Regular cardiac myocyte (primary cell): ENCODE results near the gene HMGCL. TPM values are rescaled to one million over a fixed set of nuclear protein-coding genes. Genes with fewer than 3 reads are reported as not detected.

Source experiments
- total RNA-seq: library from RNA; depleted of rRNA; stranded (reverse); fragments of >200 nt; gene quantifications from 2 replicates; pipeline ENCODE4 v1.2.3, GENCODE V29; 2014

HMGCL gene
- 42.2 and 63.4 TPM in 2 replicates for total RNA-seq

DNA sequence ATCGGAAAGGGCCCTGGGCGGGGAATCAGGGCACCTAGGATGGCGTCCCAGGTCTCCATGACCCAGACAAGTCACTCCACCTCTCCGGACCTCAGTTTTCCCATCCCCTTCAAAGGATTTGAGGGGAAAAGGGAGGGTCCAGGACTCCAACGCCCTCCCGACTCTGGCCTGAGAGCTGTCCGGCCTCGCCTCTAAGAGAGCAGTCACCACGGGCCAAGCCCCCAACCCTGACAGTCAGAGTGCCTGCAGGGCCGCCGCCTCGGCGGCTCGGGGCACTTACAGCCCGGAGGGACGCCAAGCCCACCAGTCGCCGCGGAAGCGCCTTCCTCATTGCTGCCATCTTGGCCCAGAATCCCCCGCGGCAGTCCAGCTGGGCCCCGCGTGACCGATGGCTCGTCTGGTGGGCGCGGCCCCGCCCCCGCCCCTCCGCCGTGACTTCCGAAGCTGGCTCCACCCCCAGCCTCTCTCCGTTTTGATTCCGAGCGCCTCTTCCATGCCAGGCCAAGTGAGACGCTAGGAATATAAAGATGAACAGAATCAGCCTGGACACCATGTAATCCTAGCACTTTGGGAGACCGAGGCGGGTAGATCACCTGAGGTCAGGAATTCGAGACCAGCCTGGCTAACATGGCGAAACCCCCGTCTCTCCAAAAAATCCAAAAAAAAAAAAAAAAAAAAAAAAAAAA is at the start of gene HMGCL:
TSS of gene HMGCL (minus strand) at position 354 of the 686 bp plus-strand sequence. CDS start at position 340, 14 bp downstream.

DNA sequence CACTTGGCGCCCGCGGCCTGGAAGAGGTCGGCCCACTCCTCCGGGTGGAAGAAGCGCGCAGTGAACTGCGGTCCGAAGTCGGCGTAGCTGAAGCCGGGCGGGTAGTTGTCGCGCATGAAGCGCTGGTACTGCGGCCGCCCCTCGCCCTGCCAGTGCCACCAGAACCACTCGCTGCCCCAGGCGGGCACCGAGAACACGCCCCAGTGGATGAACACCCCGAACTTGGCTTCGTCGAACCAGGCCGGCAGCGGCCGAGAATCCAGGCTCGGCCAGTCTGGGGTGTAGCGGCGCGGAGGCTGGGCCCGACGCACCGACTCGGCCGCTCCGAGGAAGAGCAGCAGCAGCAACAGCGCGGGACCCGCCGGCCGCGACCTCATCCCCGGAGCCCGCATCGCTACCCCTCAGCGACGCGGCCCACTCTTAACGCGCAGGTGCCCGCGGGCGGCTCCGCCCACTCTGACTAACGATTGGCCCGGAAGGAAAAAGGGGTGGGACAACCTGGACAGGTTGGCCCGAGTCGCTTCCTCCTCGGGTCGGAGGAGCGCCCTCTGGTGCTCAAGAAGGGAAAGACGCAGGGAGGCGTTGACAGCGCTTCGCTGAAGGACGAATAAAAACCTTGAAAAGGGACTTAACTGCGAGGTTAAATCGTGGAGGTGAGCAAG is 42.8 kb upstream of the HMGCL start, which contains the start of gene FUCA1:
TSS of gene FUCA1 (minus strand) at position 396 of the 662 bp plus-strand sequence. CDS start at position 392, 4 bp downstream.

GRCh38 chr1:23800400-23801337 is 24.6 kb downstream of the HMGCL start, which contains the start of gene GALE:
Gene GALE (minus strand): TSS chr1:23800754. CDS start chr1:23799007, 1,747 bp downstream.

GRCh38 chr1:23790696-23791515 is 34.3 kb downstream of the HMGCL start, which contains the start of gene LYPLA2:
Gene LYPLA2 (plus strand): TSS chr1:23791145. CDS start chr1:23792683, 1,538 bp downstream.

DNA sequence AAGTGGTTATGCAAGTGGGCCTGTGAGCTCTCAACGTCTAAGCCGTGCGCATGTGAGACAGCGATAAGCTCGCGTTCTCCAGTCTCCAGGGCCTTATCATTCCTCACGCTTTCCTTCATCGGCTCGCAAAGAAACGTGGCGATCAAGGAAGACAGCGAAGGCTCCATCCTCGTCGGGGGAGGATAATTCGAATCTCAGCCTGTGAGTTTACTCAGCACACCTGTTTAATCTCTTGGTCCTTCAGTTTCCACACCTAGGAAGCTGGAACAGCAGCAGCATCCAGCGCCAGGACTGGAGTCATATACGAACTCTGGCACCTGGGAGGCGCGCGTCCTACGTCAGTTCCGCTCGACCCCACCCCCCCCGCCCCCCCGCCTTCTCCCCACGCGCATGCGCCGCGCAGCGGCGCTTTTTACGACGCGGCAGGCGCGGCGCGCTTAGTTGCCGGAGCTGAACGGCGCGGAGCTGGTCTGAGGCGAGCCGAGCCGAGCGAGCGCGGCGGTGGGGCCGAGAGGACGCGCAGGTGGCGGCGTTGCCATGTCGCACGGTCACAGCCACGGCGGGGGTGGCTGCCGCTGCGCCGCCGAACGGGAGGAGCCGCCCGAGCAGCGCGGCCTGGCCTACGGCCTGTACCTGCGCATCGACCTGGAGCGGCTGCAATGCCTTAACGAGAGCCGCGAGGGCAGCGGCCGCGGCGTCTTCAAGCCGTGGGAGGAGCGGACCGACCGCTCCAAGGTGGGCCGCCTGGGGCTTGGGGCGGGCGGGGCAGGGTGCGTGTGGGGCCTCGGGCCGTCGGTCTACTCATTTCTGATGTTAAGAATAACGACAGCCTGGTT is 47.0 kb downstream of the HMGCL start, which contains the start of gene PITHD1:
TSS of gene PITHD1 (plus strand) at position 440 of the 836 bp plus-strand sequence. CDS start at position 538, 98 bp downstream.

Other genes starting within 250 kb of the HMGCL start
- gene RPL11, start 133.6 kb downstream of the HMGCL start, total RNA-seq = 992 and 1,142 TPM in 2 replicates
- gene ELOA, start 82.0 kb downstream of the HMGCL start, total RNA-seq = 21.1 and 46.4 TPM in 2 replicates
- 33.3 and 45.8 TPM in 2 replicates for gene PITHD1, start 47.0 kb downstream of the HMGCL start, total RNA-seq
- gene LYPLA2, start 34.3 kb downstream of the HMGCL start, total RNA-seq = 29.3 and 52.0 TPM in 2 replicates
- 16.6 and 36.0 TPM in 2 replicates for gene GALE, start 24.7 kb downstream of the HMGCL start, total RNA-seq
- 7.3 and 34.4 TPM in 2 replicates for gene FUCA1, start 42.9 kb upstream of the HMGCL start, total RNA-seq
- gene CNR2, start 87.9 kb upstream of the HMGCL start, total RNA-seq = not detected in 2 replicates
- 118 and 162 TPM in 2 replicates for gene PNRC2, start 134.4 kb upstream of the HMGCL start, total RNA-seq
- 77.8 and 109 TPM in 2 replicates for gene SRSF10, start 154.9 kb upstream of the HMGCL start, total RNA-seq